Liver (tissue), 9 donors: ENCODE results near the gene DKK2. TPM values are rescaled to one million over a fixed set of nuclear protein-coding genes. Genes with fewer than 3 reads are reported as not detected.

ENCODE experiments used
- DNase-seq: peaks from one replicate; pipeline ENCODE4 v3.0.0-alpha.2; 2017; ENCODE audit warnings: low spot score
- H3K27ac ChIP-seq, 2 donors: one replicate each; pipeline ENCODE4 v1.7.0; 2013; ENCODE audit warnings: inconsistent platforms in 2 of 2, low read length in 2 of 2, control low read depth in 1 of 2, low read depth in 1 of 2, mild to moderate bottlenecking in 1 of 2
- H3K27me3 ChIP-seq, 4 donors: one replicate each; pipeline versions ENCODE4 v1.6.1 to v1.7.0; 2013; ENCODE audit warnings: low read length in 3 of 4, inconsistent platforms in 1 of 4, mild to moderate bottlenecking in 1 of 4, moderate library complexity in 1 of 4; ENCODE audit not compliant: control insufficient read depth in 4 of 4, insufficient read depth in 4 of 4
- H3K36me3 ChIP-seq, 4 donors: one replicate each; pipeline versions ENCODE4 v1.6.1 to v1.7.0; 2013; ENCODE audit warnings: low read length in 3 of 4, mild to moderate bottlenecking in 3 of 4, low read depth in 1 of 4, moderate library complexity in 1 of 4; ENCODE audit not compliant: control insufficient read depth in 4 of 4, insufficient read depth in 3 of 4
- H3K4me1 ChIP-seq, 4 donors: one replicate each; pipeline versions ENCODE4 v1.6.1 to v1.7.0; 2013; ENCODE audit warnings: low read length in 3 of 4, mild to moderate bottlenecking in 3 of 4, moderate library complexity in 1 of 4; ENCODE audit not compliant: control insufficient read depth in 4 of 4, insufficient read depth in 4 of 4
- H3K4me3 ChIP-seq, 3 donors: one replicate each; pipeline versions ENCODE4 v1.6.1 to v1.7.0; 2013; ENCODE audit warnings: low read length in 3 of 3, control low read depth in 1 of 3, low read depth in 1 of 3, mild to moderate bottlenecking in 1 of 3
- H3K9ac ChIP-seq, 2 donors: one replicate each; pipeline ENCODE4 v1.7.0; 2013; ENCODE audit warnings: low read length in 2 of 2, mild to moderate bottlenecking in 2 of 2, moderate library complexity in 2 of 2, control low read depth in 1 of 2, low read depth in 1 of 2
- H3K9me3 ChIP-seq, 4 donors: one replicate each; pipeline versions ENCODE4 v1.6.1 to v1.7.0; 2013; ENCODE audit warnings: low read length in 3 of 4; ENCODE audit not compliant: control insufficient read depth in 4 of 4
- CTCF ChIP-seq: fragments of 150-350 bp; IDR thresholded peaks from 2 replicates; pipeline ENCODE4 v1.5.1; 2017; ENCODE audit warnings: improper control_type of control experiment, low read depth, low read length; ENCODE audit not compliant: missing input control
- EGR1 ChIP-seq, 2 donors: IDR thresholded peaks; 2 replicates each; pipeline ENCODE4 v1.6.1; 2016 to 2018; ENCODE audit warnings: antibody characterized with exemption in 2 of 2, low read depth in 2 of 2
- GABPA ChIP-seq, 2 donors: IDR thresholded peaks in 1 of 2; conservative IDR thresholded peaks in 1 of 2; 2 replicates each; pipeline ENCODE4 v1.6.1; 2016; ENCODE audit warnings: antibody characterized with exemption in 2 of 2, mild to moderate bottlenecking in 1 of 2, moderate library complexity in 1 of 2
- HNF4A ChIP-seq, 2 donors: conservative IDR thresholded peaks; 2 replicates each; pipeline ENCODE4 v1.6.1; 2016; ENCODE audit warnings: antibody characterized with exemption in 2 of 2, mild to moderate bottlenecking in 2 of 2
- JUND ChIP-seq, 2 donors: IDR thresholded peaks; 2 replicates each; pipeline ENCODE4 v1.6.1; 2016; ENCODE audit warnings: antibody characterized with exemption in 2 of 2
- MAX ChIP-seq: IDR thresholded peaks from 2 replicates; pipeline ENCODE4 v1.6.1; 2016; ENCODE audit warnings: antibody characterized with exemption
- RAD21 ChIP-seq, 2 donors: IDR thresholded peaks; 2 replicates each; pipeline ENCODE4 v1.6.1; 2016; ENCODE audit warnings: antibody characterized with exemption in 2 of 2, mild to moderate bottlenecking in 2 of 2
- SP1 ChIP-seq: IDR thresholded peaks from 2 replicates; pipeline ENCODE4 v1.6.1; 2018; ENCODE audit warnings: antibody characterized with exemption, mild to moderate bottlenecking
- TAF1 ChIP-seq: conservative IDR thresholded peaks from 2 replicates; pipeline ENCODE4 v1.6.1; 2016; ENCODE audit warnings: antibody characterized with exemption, mild to moderate bottlenecking
- YY1 ChIP-seq: IDR thresholded peaks from 2 replicates; pipeline ENCODE4 v1.6.1; 2016; ENCODE audit warnings: antibody characterized with exemption, mild to moderate bottlenecking
- WGBS: extraction: QIAGEN DNeasy Blood & Tissue Kit; methylation state at CpG from one replicate; pipeline ENCODE4 v1.1.7; 2013; 5-methylcytosine and 5-hydroxymethylcytosine counted together
- polyA plus RNA-seq, 2 donors: library from polyadenylated mRNA; stranded (reverse) in 1 of 2; unstranded in 1 of 2; fragments of 200-250 nt in 1 of 2; fragments of >200 nt in 1 of 2; fragmentation: Nextera tagmentation in 1 of 2; extraction: Ambion mirVana in 1 of 2; gene quantifications; one replicate each; pipeline versions ENCODE4 v1.2.1 to v1.2.3, GENCODE V29; 2013 to 2015
- total RNA-seq, 2 donors: library from RNA; depleted of rRNA; stranded (reverse); fragments of >200 nt; gene quantifications; one replicate each; pipeline ENCODE4 v1.2.3, GENCODE V29; 2014
- donor health status: healthy.
- donor health status: healthy.
- donor health status: healthy.
- donor health status: healthy.
- donor health status: healthy.

The DKK2 gene
- total and polyA plus RNA-seq, 4 donors = 0.07 to 0.33 (median 0.21) TPM

DNA sequence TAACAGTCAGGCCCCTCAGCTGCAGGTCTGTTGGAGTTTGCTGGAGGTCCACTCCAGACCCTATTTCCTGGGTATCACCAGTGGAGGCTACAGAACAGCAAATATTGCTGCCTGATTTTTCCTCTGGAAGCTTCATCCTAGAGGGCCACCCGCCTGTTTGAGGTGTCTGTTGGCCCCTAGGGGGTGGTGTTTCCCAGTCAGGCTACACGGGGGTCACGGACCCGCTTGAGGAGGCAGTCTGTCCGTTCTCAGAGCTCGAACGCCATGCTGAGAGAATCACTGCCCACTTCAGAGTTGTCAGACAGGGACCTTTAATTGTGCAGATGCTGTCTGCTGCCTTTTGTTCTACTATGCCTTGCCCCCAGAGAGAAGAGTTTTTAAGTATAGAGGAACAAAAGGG, 160.8 kb downstream of the DKK2 start:
- no peak for TF ChIP-seq HNF4A (conservative IDR thresholded peaks at IDR 0.05)
- no peak for TF ChIP-seq EGR1 (IDR thresholded peaks at IDR 0.05; ENCODE audit: low read depth in 2 of 2)
- TF ChIP-seq YY1 = no peak
- no peak for TF ChIP-seq JUND (IDR thresholded peaks at IDR 0.05)
- TF ChIP-seq RAD21 (IDR thresholded peaks at IDR 0.05) = no peak
- TF ChIP-seq MAX = no peak
- TF ChIP-seq SP1 = no peak
- no peak for TF ChIP-seq CTCF
- TF ChIP-seq TAF1 = no peak
- no peak for TF ChIP-seq GABPA (IDR thresholded peaks at IDR 0.05 in 1 of 2, conservative IDR thresholded peaks at IDR 0.05 in 1 of 2)
- Histone ChIP-seq H3K36me3 (no peaks in the 10 kb centered on the region), H3K27me3 (no peaks in the 10 kb centered on the region), H3K27ac (no peak overlapping the region), H3K9ac (no peak overlapping the region), H3K4me3 (no peak overlapping the region), H3K9me3 (no peaks in the 10 kb centered on the region), H3K4me1 (no peaks in the 10 kb centered on the region)
- DNase-seq = no peak
- WGBS = 64% methylated on average over 7 of the region's 7 CpGs
